Thyroid gland (tissue), 4 donors: ENCODE results near the gene PRRT2.

Experiments used
- CTCF ChIP-seq, 6 experiments: fragments of 200-600 bp in 3 of 6; fragments of 450-650 bp in 3 of 6; sonication (generic) in 3 of 6; IDR thresholded peaks; one replicate each; pipeline ENCODE4 v1.5.1; 2016 to 2019; ENCODE audit warnings: antibody characterized with exemption in 6 of 6, mild to moderate bottlenecking in 2 of 6, inconsistent platforms in 1 of 6, moderate library complexity in 1 of 6
- POLR2A ChIP-seq, 2 donors: fragments of 450-650 bp; IDR thresholded peaks; one replicate each; pipeline ENCODE4 v1.6.1; 2017; ENCODE audit warnings: antibody characterized with exemption in 2 of 2, mild to moderate bottlenecking in 2 of 2, moderate library complexity in 1 of 2

- no peak for TF ChIP-seq CTCF (IDR thresholded peaks at IDR 0.05)
- no peak for TF ChIP-seq POLR2A (IDR thresholded peaks at IDR 0.05)
These were observed 23.9 kb downstream of the PRRT2 start for GRCh38 chr16:29835926-29836325.
